DOHH2 (cell line): ENCODE results near the gene PPP1R13B.

Source experiments
- EZH2phosphoT487 ChIP-seq: fragments of 200-600 bp; sonication (generic); IDR thresholded peaks from 2 replicates; pipeline ENCODE4 v1.6.1; 2017; ENCODE audit warnings: borderline replicate concordance, mild to moderate bottlenecking, antibody characterized with exemption, low read length, moderate library complexity, mixed read lengths
- TF ChIP-seq, protein P1 (sequence below): fragments of 200-600 bp; sonication (generic); IDR thresholded peaks from one replicate; pipeline ENCODE4 v1.5.1; 2014; ENCODE audit warnings: antibody characterized with exemption, mild to moderate bottlenecking, low read depth, low read length; ENCODE audit not compliant: poor library complexity, severe bottlenecking

DNA sequence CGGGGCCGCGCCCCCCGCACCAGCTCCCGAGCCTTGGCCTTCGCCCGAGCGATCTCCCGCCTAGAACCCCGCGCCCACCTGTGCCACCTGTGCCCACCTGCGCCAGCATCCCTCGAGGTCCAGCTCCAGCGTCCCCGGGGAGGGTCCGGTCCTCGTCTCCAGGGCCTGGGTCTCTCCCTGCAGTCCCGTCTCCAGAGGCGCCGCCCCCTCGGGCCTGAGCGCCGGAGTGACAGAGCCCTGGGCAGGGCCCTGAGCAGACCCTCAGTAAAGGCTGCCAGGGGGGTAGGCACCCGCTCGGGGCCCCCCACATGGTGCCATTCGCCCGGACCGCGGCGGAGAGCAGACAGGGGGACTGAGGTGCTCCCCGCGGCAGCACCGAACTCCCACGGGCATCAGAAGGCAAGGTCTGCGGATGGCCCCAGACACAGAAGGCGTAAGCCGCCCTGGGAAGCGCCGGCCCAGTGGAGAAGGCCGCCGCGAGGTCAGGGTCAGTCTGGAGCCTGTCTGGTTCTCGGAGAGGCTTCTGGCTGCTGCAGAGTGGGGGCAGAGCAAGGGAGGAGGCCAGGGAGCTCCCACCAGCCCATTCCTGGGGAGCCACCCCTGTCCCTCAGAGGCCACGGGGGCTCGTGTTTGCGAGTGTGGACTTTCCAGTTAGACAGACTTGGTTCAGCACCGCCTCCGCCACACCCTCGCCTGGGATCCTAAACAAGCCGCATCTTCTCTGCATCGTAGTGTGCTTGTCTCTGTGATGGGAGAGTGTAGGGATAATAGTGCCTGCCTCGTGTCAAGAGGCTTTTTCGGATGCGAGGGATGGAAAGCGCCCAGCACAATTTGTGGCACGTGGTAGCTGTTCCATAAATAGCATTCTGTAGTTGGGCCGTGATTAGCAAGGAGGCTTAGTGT lies 1.1 kb upstream of the PPP1R13B start:
- TF ChIP-seq, protein P1, sequence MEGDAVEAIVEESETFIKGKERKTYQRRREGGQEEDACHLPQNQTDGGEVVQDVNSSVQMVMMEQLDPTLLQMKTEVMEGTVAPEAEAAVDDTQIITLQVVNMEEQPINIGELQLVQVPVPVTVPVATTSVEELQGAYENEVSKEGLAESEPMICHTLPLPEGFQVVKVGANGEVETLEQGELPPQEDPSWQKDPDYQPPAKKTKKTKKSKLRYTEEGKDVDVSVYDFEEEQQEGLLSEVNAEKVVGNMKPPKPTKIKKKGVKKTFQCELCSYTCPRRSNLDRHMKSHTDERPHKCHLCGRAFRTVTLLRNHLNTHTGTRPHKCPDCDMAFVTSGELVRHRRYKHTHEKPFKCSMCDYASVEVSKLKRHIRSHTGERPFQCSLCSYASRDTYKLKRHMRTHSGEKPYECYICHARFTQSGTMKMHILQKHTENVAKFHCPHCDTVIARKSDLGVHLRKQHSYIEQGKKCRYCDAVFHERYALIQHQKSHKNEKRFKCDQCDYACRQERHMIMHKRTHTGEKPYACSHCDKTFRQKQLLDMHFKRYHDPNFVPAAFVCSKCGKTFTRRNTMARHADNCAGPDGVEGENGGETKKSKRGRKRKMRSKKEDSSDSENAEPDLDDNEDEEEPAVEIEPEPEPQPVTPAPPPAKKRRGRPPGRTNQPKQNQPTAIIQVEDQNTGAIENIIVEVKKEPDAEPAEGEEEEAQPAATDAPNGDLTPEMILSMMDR = no peak
- TF ChIP-seq EZH2phosphoT487 = no peak
